Renal cortex interstitium (tissue), 15 donors: ENCODE measurements around the gene MYBPC3. TPM values are rescaled to one million over a fixed set of nuclear protein-coding genes. Genes with fewer than 3 reads are reported as not detected.

ENCODE experiments used
- DNase-seq, 11 donors: peaks; one replicate each; pipeline ENCODE4 v3.0.0-alpha.2; 2013; ENCODE audit warnings: low read depth in 9 of 11, low spot score in 4 of 11; ENCODE audit errors: extremely low read depth in 1 of 11
- long read RNA-seq, 16 experiments: transcript quantifications; one replicate each; lab custom pipeline, GENCODE V29; 2026
- polyA plus RNA-seq, 3 donors: library from polyadenylated mRNA; unstranded; fragments of 120-200 nt; gene quantifications; one replicate each; pipeline ENCODE4 v1.2.1, GENCODE V29; 2013; ENCODE audit not compliant: insufficient read length in 3 of 3

MYBPC3 gene
- polyA plus RNA-seq, result under 1 TPM in 2 of 3 donors, not detected in 1; 0.08 to 0.14 TPM
- long read RNA-seq, donor 1, result 0 reads
- long read RNA-seq, donor 2, result 0 reads
- long read RNA-seq, donor 3, result 0 reads
- long read RNA-seq, donor 4, result 0 reads
- long read RNA-seq, donor 5, result 0 reads
- long read RNA-seq, donor 6, result 0 reads
- long read RNA-seq, donor 7, result 0 reads
- long read RNA-seq, donor 8, result 0 reads
- long read RNA-seq, donor 9, result 0 reads
- long read RNA-seq, donor 10, result 0 reads
- long read RNA-seq, donor 11, result 0 reads
- long read RNA-seq, donor 12, result 0 reads
- long read RNA-seq, donor 13, result 0 reads
- long read RNA-seq, donor 14, result 0 reads
- long read RNA-seq, donor 15, result 0 reads
- long read RNA-seq, donor 16, result 0 reads

GRCh38 chr11:47352556-47352955 lies at the start of gene MYBPC3:
TSS of gene MYBPC3 (minus strand) at chr11:47352702. CDS start at chr11:47352647, 55 bp downstream.
- DNase-seq, result no peak

GRCh38 chr11:47400768-47401279 lies 48.3 kb upstream of the MYBPC3 start:
- DNase-seq, result no peak

DNA sequence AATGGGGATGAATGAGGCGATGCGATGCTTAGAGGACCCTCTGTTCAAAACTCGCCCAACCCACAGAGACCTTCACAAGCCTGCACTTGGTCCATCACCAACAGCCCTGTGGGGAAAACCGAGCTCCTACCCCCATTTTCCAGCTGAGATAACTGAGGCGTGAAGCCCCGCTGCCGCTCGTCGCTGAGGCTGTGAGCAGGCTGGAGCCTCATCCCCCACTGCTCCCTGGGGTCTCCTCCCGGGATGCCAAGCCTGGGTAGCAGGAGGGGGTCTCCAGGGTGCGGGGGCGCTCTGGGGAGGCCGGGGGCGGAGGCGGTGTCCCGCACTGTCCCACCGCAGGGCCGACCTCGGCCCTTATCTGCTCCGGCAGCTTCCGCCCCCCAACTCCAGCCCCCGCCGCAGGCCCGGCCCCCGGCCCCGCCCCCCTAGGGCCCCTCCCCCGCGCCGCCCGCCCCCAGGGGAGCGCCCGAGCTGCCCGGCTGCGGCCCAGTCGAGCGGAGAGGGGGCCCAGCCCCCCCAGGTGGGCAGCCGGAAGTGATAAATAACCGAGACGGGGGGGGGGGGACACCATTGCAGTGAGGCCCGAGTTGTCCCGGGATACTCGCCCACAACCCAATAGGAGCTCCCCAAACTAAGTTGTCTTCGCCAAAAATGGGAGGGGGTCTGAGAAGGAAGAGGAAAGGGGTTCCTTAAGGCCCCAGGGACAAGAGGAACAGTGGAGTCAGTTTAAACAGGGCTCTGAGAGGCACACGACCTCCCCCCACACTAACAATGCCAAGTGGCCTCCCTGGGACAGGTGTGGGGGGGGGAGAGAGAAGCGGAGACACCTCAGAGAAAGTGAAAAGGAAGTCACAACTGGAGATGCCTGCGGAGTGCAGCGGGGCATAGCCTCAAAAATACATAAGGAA lies 47.6 kb upstream of the MYBPC3 start:
- no peak for DNase-seq

DNA sequence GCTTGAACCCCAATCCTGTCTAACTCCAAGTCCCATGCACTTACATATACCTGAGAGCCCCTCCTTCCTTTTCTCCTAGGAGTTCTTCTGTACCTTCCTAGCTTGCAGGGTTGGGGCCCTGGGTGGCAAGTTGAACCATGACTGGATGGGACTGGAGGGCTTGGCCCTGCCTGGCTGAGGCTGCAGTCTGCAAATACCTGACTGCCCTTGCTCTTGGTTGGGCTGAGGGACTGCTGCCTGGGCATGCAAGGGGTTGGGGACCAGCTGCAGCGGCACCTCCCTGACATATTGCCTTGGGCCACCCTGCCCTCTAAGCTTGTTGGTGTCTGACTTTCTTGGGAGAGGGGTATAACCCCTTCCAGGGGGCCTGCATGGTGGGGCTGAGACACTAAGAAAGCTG lies 46.0 kb upstream of the MYBPC3 start:
- no peak for DNase-seq

DNA sequence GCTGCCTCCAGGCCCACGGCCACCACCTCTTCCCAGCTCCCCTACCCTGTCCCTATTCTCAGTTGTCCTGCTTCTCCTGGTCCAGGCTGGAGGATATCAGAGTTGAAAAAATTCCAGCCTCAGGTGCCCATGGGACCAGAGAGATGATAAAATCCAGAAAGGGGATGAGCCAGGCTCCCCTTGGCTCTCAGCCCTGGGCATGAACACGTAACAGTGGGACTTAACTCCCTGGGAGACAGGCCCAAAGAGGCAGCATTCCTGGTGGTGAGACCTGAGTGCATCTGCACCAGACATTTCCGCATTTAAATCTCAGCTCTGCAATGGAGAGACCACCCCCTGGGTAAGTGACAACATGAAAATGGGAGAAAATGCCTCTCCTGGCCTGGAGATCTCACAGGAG lies 45.5 kb upstream of the MYBPC3 start:
- DNase-seq, result no peak

DNA sequence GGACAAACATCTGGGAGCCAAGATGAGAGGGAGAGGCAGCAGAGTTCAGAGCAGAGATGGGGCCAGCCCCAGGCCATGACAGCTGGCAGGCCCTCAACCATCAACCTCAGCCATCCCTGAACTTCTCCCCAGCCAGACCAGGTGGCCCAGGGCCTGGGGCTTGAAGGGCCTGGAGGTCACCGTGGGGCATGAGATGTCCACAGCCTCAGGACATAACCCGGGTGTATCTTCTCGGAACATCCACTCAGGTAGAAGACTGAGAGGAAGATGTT lies 43.5 kb upstream of the MYBPC3 start:
- DNase-seq, result no peak

DNA sequence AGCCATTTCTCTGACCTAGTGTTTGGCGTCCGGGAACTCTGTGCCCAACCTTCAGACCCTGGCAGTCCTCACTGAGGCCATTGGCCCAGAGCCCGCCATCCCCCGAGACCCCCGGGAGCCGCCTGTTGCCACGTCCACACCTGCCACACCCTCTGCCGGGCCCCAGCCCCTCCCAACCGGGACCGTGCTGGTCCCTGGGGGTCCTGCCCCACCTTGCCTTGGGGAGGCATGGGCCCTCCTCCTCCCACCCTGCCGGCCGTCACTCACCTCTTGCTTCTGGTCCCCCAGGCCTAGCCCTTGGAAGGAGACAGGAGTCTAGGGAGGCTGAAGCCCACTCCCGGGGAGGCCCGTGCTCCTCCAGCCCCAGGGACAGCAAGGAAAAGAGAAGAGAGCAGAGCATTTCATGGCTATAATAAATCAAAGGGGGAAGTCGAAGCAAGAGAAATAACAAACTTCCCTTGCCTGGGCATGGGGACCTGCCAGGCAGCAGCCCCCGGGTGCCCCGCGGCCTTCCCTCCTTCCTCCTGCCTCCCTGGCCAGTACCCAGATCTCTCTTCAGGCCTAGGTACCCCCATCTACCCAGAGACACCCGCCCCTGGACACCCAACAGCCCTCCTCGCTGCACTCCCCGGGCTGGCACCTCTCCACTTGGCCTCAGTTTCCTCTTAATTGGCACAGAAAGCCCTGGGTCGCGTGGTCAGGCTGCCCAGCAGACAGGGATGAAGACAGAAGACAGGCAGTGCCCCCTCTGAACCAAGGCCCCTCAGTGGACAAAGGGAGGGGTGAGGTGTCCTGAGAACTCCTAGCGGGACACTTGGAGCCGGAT lies 42.9 kb upstream of the MYBPC3 start:
- no peak for DNase-seq

DNA sequence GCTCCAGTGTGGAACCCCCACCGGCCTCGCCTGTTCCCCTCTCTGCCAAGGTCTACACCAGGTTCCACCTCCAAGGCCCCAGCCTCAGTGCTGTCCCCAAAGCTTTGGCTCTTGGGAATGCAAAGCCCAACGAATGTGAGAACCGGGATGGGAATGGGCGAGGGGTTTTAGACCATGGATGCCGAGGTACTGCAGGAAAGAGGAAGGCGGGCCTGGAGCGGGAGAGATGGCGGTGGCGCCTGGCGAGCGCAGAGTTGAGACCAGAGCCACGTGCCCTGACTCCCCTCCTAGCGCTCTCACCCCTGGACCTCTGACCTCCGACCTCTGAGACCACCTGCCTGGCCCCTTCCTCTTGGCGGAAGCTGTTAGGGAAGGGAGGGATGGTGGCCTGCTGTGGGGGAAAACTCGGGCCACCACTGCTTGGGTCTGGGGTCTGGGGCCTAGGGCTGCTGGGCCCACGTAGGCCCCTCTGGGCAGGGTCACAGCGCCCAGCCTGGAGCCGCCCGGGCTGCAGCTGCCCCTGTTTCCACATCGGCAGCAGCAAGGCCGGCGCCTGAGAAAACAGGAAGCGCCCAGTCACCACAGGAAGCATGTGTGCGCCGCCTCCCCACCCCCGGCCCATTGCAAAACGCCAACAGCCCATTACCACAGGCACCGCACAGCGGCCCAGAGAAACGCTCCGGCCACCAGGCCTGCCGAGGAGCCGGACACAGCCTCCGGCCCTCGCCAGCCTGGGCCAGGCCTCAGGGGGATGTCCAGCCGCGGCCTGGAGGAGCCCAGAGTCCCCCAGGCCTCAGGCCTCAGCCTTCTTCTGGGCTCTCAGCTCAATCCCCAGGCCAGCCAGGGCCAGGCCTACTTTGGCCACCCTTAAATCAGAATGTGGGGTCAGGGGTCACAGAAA lies 42.1 kb upstream of the MYBPC3 start:
- no peak for DNase-seq

DNA sequence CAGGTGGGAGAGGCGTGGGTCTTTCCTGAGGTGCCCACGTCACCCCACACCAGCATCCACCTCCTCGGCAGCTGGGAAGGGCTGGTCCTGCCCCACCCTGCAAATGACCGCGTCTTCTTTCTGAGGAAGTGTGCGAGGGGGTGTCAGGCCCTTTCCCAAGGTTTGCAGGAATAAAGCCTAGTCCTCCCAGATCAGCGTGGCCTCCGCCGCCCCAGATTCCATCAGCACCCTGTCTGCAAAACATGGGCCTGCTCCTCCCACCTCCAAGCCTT lies 41.5 kb upstream of the MYBPC3 start:
- DNase-seq, result no peak

DNA sequence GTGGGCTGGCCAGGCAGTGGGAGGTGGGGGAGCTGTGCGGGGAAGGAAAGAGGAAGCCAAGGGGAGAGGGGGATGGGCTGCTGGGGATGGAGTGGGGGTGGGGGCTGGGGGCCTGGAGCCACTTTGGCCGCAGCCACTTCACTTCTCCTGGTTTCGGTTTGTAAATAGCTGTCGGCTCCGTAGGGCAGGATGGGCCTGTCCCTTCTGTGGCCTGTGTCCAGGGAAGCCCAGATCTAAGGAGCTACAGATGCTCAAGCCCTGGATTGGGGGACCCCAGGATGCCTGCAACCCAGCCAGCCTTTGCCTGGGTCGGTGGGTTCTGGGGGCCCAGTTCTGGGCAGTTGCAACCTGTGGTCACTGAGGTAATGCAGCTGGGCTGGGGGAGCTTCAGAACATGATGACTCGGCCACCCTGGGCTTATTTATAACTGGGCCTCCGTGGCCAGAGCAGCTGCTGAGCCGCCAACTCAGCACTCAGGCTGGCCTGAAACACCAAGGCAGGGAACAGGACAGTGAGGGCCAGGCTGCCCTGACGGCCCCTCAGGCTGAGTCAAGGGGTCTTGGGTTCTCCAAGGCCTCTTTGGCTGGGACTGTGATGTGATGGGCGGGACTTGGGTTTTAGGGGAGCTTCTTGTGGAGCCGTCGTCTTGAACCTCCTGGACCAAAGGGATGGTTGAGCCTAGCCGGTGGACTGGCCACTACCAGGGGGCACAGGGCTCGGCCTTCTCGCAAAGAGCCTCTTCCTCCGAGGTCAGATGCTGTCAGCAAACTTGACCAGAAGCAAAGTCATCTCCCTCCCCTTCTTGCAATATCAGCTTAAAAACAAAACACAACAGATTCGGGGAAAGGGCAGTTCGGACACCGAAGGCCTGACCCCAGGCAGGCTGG lies 40.9 kb upstream of the MYBPC3 start:
- DNase-seq, result no peak

GRCh38 chr11:47392546-47393162 lies 40.2 kb upstream of the MYBPC3 start:
- DNase-seq, result no peak

- no peak for DNase-seq
Observed at GRCh38 chr11:47391711-47392432, 39.4 kb upstream of the MYBPC3 start.

DNA sequence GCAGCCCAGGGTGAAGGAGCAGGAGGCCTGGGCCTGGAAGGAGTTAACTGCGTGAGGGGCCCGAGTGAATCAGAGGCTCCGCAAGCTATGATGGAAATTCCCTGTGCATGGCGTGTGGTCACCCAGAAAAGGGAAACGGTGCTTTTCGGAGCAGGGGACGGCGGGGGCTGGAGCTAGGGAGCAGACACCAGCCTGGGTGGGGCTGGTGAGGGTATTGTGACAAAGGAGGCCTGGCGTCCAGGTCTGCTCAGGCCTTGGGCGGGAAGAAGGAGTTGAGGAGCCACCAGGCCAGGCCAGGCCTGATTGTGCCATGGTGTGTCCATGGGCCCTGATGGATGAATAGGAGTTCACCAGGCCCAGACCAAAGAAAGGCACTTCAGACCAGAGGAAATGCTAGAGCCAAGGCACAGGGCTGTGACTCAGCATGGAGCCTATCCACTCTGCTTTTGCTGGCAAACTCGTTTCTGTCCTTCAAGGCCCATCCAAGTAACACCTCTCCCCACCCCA lies 38.6 kb upstream of the MYBPC3 start:
- no peak for DNase-seq

- DNase-seq, result no peak
Observed at GRCh38 chr11:47390422-47390760, 37.9 kb upstream of the MYBPC3 start.

- no peak for DNase-seq
Observed at GRCh38 chr11:47389577-47390421, 37.3 kb upstream of the MYBPC3 start.
